GM19397 (cell line): ENCODE results near the gene FAM131B.
A peak's percentile ranks its signal among the peaks of the same experiment; 100 is the strongest.
"Not testable (repeated sequence)": the region's sequence is repeated elsewhere in the genome, so short reads cannot be mapped to it uniquely, and the experiment has no call there.

Source experiments
- ATAC-seq: cut with Tn5 transposase; IDR thresholded peaks from one replicate; pipeline ENCODE4 v1.9.1; 2021; ENCODE audit warnings: mild to moderate bottlenecking, moderate library complexity; ENCODE audit not compliant: unreplicated experiment

Gene FAM131B

GRCh38 chr7:143362131-143363015 is at the start of gene FAM131B:
Gene FAM131B (minus strand): TSS chr7:143362713. CDS start chr7:143362603, 110 bp downstream.
- peak; percentile 46 for ATAC-seq

GRCh38 chr7:143411976-143412708 is 49.6 kb upstream of the FAM131B start:
- ATAC-seq: no peak

GRCh38 chr7:143410521-143411004 is 48.0 kb upstream of the FAM131B start:
- ATAC-seq: no peak

GRCh38 chr7:143408686-143409561 is 46.4 kb upstream of the FAM131B start, which contains the start of gene EPHA1:
Gene EPHA1 (minus strand): TSS chr7:143408856. CDS start chr7:143408805, 51 bp downstream.
- no peak for ATAC-seq

- ATAC-seq: no peak
Observed at GRCh38 chr7:143408252-143408685, 45.8 kb upstream of the FAM131B start.

- no peak for ATAC-seq
Observed at GRCh38 chr7:143407287-143408251, 45.1 kb upstream of the FAM131B start.

- no peak for ATAC-seq
Observed at GRCh38 chr7:143406002-143406357, 43.5 kb upstream of the FAM131B start.

- ATAC-seq: no peak
Observed at GRCh38 chr7:143405173-143406001, 42.9 kb upstream of the FAM131B start.

- not testable (repeated sequence) for ATAC-seq
Observed at GRCh38 chr7:143402233-143402632, 39.7 kb upstream of the FAM131B start.

GRCh38 chr7:143401265-143401664 is 38.8 kb upstream of the FAM131B start:
- ATAC-seq: no peak

GRCh38 chr7:143399642-143400041 is 37.1 kb upstream of the FAM131B start:
- ATAC-seq: no peak

- ATAC-seq: no peak
Observed at GRCh38 chr7:143399151-143399550, 36.6 kb upstream of the FAM131B start.

- no peak for ATAC-seq
Observed at GRCh38 chr7:143398616-143399015, 36.1 kb upstream of the FAM131B start.

- no peak for ATAC-seq
Observed at GRCh38 chr7:143397710-143398530, 35.4 kb upstream of the FAM131B start.

GRCh38 chr7:143396625-143397556 is 34.4 kb upstream of the FAM131B start:
- no peak for ATAC-seq

GRCh38 chr7:143396182-143396581 is 33.7 kb upstream of the FAM131B start:
- no peak for ATAC-seq
